Transverse colon (tissue), 4 donors: ENCODE data around the gene OLFML3. TPM values are rescaled to one million over a fixed set of nuclear protein-coding genes. Genes with fewer than 3 reads are reported as not detected.
A peak's percentile ranks its signal among the peaks of the same experiment; 100 is the strongest.

Experiments used
- DNase-seq: peaks from one replicate; pipeline ENCODE4 v3.0.0-alpha.2; 2019
- H3K27ac ChIP-seq, 4 donors: fragments of 200-600 bp; sonication (generic); 2 replicates each; pipeline ENCODE4 v1.5.1; 2016 to 2018; ENCODE audit warnings: inconsistent platforms in 4 of 4
- H3K27me3 ChIP-seq: fragments of 200-600 bp; sonication (generic); 2 replicates; pipeline ENCODE4 v1.5.1; 2017; ENCODE audit warnings: inconsistent platforms
- H3K36me3 ChIP-seq, 4 donors: fragments of 200-600 bp; sonication (generic); 2 replicates each; pipeline ENCODE4 v1.5.1; 2017 to 2019; ENCODE audit warnings: inconsistent platforms in 4 of 4
- H3K4me1 ChIP-seq, 4 donors: fragments of 200-600 bp; sonication (generic); 2 replicates each; pipeline ENCODE4 v1.5.1; 2017 to 2020; ENCODE audit warnings: inconsistent platforms in 4 of 4
- H3K4me3 ChIP-seq, 4 donors: fragments of 200-600 bp; sonication (generic); 1 replicate in 1 of 4; 2 replicates in 3 of 4; pipeline versions ENCODE4 v1.5.1 to v1.6.1; 2017 to 2019; ENCODE audit warnings: inconsistent platforms in 4 of 4
- H3K9me3 ChIP-seq, 2 donors: fragments of 200-600 bp; sonication (generic); 2 replicates each; pipeline ENCODE4 v1.5.1; 2017 to 2019; ENCODE audit warnings: inconsistent platforms in 2 of 2
- EP300 ChIP-seq: sonication (generic); formaldehyde crosslinking; IDR thresholded peaks from one replicate; pipeline ENCODE4 v1.6.1; 2017; ENCODE audit warnings: antibody characterized with exemption, low read depth
- POLR2A ChIP-seq: fragments of 450-650 bp; IDR thresholded peaks from one replicate; pipeline ENCODE4 v1.6.1; 2016; ENCODE audit warnings: antibody characterized with exemption, mild to moderate bottlenecking, moderate library complexity
- POLR2AphosphoS5 ChIP-seq, 3 donors: sonication (generic); formaldehyde crosslinking; IDR thresholded peaks; one replicate each; pipeline ENCODE4 v1.6.1; 2016; ENCODE audit warnings: antibody characterized with exemption in 3 of 3
- WGBS, 2 donors: methylation state at CpG; one replicate each; pipeline ENCODE4 v1.1.5; 2018; ENCODE audit warnings: low coverage in 1 of 2; 5-methylcytosine and 5-hydroxymethylcytosine counted together
- in situ Hi-C, 4 donors: fragments of 200-750 bp; cut with MboI; loops; one replicate each; pipeline versions ENCODE4 v1.15.0 to v1.15.1; 2017; ENCODE audit warnings: low sequenced_read_pairs in 3 of 4, low pct_ligation_motif_present in 1 of 4, low pct_unique_long_range_greater_than_20kb in 1 of 4
- intact Hi-C: fragments of 100-400 bp; cut with DNase I; formaldehyde crosslinking; loops from one replicate; pipeline ENCODE4 v1.15.1; 2023; ENCODE audit warnings: low total_unique reads
- total RNA-seq, 4 donors: library from RNA; depleted of rRNA; stranded (reverse); fragments of >200 nt; gene quantifications; one replicate each; pipeline ENCODE4 v1.1.0, GENCODE V29; 2016
- TF ChIP-seq, protein P1 (sequence below), 5 experiments: fragments of 200-600 bp in 3 of 5; fragments of 450-650 bp in 2 of 5; sonication (generic) in 3 of 5; IDR thresholded peaks; 1 replicate in 2 of 5; 2 replicates in 3 of 5; pipeline ENCODE4 v1.5.1; 2016 to 2017; ENCODE audit warnings: antibody characterized with exemption in 5 of 5, inconsistent platforms in 3 of 5, mild to moderate bottlenecking in 2 of 5, moderate library complexity in 1 of 5

OLFML3 gene, protein sequence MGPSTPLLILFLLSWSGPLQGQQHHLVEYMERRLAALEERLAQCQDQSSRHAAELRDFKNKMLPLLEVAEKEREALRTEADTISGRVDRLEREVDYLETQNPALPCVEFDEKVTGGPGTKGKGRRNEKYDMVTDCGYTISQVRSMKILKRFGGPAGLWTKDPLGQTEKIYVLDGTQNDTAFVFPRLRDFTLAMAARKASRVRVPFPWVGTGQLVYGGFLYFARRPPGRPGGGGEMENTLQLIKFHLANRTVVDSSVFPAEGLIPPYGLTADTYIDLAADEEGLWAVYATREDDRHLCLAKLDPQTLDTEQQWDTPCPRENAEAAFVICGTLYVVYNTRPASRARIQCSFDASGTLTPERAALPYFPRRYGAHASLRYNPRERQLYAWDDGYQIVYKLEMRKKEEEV
- total RNA-seq = 10 to 100 TPM; 15.7 to 29.2 (median 24.3) TPM

DNA sequence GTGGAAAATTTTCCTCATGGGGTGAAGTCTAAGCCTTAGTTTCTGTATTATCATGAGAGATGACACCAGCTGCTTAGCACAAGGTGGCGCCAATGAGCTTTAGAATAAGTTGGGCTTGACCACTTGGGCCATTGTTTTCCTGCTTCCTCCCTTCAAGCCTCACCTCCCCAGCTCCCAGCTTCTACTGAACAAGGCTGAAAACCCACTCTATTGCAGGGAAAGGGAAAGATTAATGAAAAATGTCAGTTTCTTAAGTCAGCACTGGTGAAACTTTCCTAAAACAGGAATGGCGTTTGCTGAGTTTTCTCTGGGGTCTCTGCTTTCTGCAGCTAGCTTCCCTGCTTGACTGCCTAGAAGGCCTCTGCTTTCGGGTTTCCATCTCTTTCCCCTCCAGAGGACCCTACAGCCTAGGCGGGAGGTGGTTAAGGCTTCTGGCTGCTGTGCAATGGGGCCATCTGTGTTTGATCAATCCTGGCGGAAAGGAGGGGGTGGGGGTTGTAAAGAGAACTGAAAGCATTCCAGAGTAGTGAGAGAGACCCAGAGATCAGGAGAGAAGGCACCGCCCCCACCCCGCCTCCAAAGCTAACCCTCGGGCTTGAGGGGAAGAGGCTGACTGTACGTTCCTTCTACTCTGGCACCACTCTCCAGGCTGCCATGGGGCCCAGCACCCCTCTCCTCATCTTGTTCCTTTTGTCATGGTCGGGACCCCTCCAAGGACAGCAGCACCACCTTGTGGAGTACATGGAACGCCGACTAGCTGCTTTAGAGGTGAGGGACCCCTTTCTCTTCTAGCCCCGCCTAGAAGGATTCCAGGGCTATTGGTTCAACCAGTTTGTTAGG is at the start of gene OLFML3:
Gene OLFML3 (plus strand): TSS at position 612 of the 840 bp plus-strand sequence. CDS start 43 bp downstream, at position 655.
- Histone ChIP-seq H3K36me3 (peaks cover 0 to 5% (median 0%) of the 10 kb centered on the region in 4 donors), H3K27me3 (no peaks in the 10 kb centered on the region), H3K9me3 (no peaks in the 10 kb centered on the region), H3K4me3 (peak within 1 kb of the TSS in 3 of 4 donors; percentile 18 to 38 (median 20)), H3K27ac (peak within 1 kb of the TSS; percentile 81 to 89 (median 84)), H3K4me1 (peaks cover 14 to 78% (median 36%) of the 10 kb centered on the region in 4 donors)
- WGBS, 2 donors = 21 to 30% methylated on average over 2 to 13 of the region's 13 CpGs
- TF ChIP-seq POLR2A (peak; percentile 61), EP300 (no peak), POLR2AphosphoS5 (IDR thresholded peaks at IDR 0.05) (peak; percentile 65 to 76 (median 71))
- TF ChIP-seq, protein P1, sequence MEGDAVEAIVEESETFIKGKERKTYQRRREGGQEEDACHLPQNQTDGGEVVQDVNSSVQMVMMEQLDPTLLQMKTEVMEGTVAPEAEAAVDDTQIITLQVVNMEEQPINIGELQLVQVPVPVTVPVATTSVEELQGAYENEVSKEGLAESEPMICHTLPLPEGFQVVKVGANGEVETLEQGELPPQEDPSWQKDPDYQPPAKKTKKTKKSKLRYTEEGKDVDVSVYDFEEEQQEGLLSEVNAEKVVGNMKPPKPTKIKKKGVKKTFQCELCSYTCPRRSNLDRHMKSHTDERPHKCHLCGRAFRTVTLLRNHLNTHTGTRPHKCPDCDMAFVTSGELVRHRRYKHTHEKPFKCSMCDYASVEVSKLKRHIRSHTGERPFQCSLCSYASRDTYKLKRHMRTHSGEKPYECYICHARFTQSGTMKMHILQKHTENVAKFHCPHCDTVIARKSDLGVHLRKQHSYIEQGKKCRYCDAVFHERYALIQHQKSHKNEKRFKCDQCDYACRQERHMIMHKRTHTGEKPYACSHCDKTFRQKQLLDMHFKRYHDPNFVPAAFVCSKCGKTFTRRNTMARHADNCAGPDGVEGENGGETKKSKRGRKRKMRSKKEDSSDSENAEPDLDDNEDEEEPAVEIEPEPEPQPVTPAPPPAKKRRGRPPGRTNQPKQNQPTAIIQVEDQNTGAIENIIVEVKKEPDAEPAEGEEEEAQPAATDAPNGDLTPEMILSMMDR (IDR thresholded peaks at IDR 0.05) = peak; percentile 63 to 82 (median 65)
- in situ Hi-C loops = loop anchor here in 3 of 4 donors (5.0 to 10.0 kb wide), 2 partner anchors 298 to 306 kb away; no protein-coding TSS in a partner anchor
- DNase-seq = peak; percentile 85
- intact Hi-C loops = no loop called here

DNA sequence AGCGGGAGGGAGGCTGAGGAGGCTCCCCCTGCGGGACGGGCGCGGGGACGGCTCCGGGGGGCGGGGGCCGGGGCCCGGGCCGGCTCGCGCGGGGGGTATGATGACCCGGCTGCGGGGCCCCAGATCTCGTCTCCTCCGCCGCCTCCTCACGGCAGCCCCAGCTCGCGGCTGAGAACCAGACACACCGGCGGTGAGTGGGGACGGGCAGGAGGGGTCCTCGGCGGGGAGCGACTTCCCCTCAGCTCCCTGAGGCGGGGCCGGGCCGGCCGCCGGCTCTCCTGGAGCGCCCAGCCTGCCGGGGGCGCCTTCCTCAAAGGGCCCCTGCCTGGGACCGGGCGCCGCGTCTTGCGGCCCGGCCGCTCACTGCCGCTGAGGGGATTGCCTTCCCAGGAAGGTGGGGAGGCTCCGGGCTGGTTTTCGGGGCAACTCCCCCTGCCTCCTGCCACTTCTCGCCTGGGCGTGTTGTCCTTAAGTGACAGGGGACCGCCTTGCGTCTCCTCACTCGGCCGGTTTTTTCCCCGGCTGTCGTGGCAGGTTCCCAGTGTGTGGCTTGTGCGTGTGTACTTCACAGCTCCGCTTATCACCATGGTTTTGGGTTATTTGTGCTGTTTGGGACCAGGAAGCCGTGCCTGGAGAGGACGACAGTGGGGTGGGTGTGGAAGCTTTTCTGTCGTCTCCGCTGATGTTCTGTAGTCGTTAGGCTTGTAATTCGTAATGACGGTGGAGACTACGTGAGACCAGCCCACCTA is 49.4 kb upstream of the OLFML3 start:
- no peaks in the 10 kb centered on the region for H3K36me3 ChIP-seq
- H3K9me3 ChIP-seq = no peaks in the 10 kb centered on the region
- TF ChIP-seq EP300 (no peak), POLR2A (peak; percentile 42), POLR2AphosphoS5 (IDR thresholded peaks at IDR 0.05) (peak in 1 of 3 donors; percentile 9)
- TF ChIP-seq, protein P1 (IDR thresholded peaks at IDR 0.05) = peak in 1 of 5 experiments; percentile 25
- H3K27me3 ChIP-seq = no peaks in the 10 kb centered on the region
- peak overlapping the region; percentile 86 to 99 (median 89) for H3K4me3 ChIP-seq
- intact Hi-C loops (loop anchor here (1.0 kb wide), 1 partner anchor 25 kb away; the partner anchor contains the start of gene DCLRE1B), in situ Hi-C loops (loop anchor here in 1 of 4 donors (25.0 kb wide), 1 partner anchor 93 kb away; no protein-coding TSS in a partner anchor)
- peak overlapping the region; percentile 95 to 99 (median 98) for H3K27ac ChIP-seq
- 0% methylated on average over 35 of the region's 64 CpGs; no CpG with 5 or more reads in 1 of the 2 donors for WGBS, 2 donors
- peak; percentile 64 for DNase-seq
- H3K4me1 ChIP-seq = peaks cover 26 to 51% (median 40%) of the 10 kb centered on the region in 4 donors

DNA sequence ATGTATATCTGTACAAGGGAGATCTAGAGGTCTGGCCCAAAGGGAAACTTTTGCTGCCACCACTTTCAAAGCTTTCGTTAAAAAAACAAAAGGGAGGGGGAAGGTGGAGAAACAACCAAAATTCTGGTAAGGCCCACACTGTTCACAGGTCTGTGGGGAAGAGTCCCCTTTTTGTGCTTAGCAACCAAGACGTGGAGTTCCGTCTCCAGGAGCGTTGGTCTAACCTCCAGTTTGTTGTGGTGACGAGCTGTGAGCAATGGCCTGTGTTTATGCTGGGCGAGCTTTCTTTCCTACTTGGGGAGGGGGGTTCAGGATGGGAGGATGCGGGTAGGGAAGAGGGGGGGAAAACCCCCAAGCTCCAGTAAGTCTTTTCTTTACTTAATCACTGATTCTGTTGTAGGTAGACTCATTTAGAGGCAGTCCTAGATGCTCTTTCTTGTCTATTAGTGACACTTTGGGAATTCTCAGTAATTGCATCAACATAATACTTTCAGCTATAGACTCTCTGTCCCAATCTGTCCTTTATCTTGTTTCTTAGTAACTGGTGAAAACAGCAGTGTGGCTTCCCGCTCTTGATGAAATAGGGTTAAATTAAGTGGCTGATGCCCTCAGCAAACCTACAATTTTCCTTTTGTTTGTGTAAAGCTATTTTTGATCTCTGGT is 48.6 kb upstream of the OLFML3 start:
- Histone ChIP-seq H3K27me3 (no peaks in the 10 kb centered on the region), H3K9me3 (no peaks in the 10 kb centered on the region), H3K4me1 (peaks cover 26 to 51% (median 40%) of the 10 kb centered on the region in 4 donors), H3K4me3 (peak overlapping the region; percentile 86 to 99 (median 89)), H3K27ac (peak overlapping the region; percentile 95 to 99 (median 98)), H3K36me3 (no peaks in the 10 kb centered on the region)
- in situ Hi-C loops = loop anchor here in 1 of 4 donors (25.0 kb wide), 1 partner anchor 93 kb away; no protein-coding TSS in a partner anchor
- intact Hi-C loops = no loop called here
- DNase-seq = peak; percentile 41
- TF ChIP-seq POLR2A = peak; percentile 17
- TF ChIP-seq, protein P1 (IDR thresholded peaks at IDR 0.05) = no peak
- WGBS, 2 donors = 1 to 4% methylated on average over 5 to 8 of the region's 8 CpGs
